ENCODE results near the gene SORCS2.

Gene SORCS2

DNA sequence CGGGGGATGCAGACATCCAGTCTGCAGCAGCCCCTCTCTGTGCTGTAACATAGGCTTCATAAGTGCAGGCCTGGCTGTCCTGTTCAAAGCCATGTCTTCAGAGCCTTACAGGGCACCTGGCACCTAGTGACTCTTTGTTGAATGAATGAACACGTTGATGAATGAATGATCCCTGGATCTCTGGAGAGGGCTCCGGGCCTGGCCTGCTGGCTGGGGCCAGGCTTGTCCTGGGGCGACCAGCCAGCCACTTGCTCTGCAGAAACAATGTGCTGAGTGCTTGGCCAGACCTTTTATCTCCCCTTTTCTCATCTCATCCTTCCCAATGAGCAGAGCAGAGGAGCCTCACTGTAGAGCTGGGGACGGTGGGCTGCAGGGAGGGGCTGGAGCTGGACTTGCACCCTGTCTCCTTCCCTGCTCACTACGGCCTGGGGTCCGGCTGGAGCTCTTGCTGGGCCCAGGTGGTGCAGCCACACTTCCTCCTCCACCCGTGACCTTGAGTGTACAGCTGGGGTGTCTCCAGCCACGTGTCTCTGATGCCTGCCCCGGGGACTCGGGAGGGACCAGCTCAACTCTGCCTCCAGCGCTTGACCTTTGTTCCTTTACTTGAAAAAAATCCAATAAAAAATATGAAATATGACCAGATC is 164.5 kb downstream of the SORCS2 start:
- DNase-seq (ENCODE audit: low read depth) = no peak

- DNase-seq (ENCODE audit: low read depth) = no peak
Measured at GRCh38 chr4:7357323-7357722, 165.0 kb downstream of the SORCS2 start.

- no peak for DNase-seq (ENCODE audit: low read depth)
Measured at GRCh38 chr4:7358100-7358735, 165.9 kb downstream of the SORCS2 start.

- DNase-seq (ENCODE audit: low read depth) = no peak
Measured at GRCh38 chr4:7359400-7360062, 167.2 kb downstream of the SORCS2 start.

GRCh38 chr4:7360806-7361205 is 168.5 kb downstream of the SORCS2 start:
- DNase-seq (ENCODE audit: low read depth) = no peak

DNA sequence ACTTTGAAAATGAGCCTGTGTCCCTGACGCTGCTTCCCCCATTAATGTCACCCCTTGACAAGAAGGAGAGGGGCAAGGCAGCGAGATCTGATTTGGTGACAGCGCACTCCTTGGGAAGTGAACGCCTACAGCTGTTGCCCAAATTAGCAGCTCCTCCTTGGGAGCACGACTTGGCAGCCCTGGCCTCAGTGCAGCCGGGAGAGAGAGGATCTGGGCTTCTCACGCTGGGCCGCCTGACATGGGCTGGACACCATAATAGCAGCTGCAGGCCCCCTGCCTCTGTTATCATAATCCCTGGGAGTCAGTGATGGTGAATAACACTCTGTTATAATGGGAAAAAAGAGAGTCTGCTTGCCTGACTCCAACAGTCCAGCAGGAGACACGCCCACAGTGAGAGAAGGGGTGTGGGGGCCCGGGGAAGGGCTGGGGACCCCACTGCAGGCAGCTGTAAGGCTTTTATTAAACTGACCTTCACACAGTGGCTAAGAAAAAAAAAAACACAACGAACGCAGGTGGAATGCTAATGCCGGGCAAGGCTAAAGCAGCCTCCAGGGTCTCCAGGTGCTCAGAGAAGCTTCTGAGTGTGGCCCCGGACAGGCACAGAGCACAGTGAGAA is 169.1 kb downstream of the SORCS2 start:
- no peak for DNase-seq (ENCODE audit: low read depth)

- DNase-seq (ENCODE audit: low read depth) = no peak
Measured at GRCh38 chr4:7362341-7362740, 170.0 kb downstream of the SORCS2 start.

GRCh38 chr4:7362862-7363430 is 170.6 kb downstream of the SORCS2 start:
- DNase-seq (ENCODE audit: low read depth) = no peak

GRCh38 chr4:7364979-7365378 is 172.6 kb downstream of the SORCS2 start:
- DNase-seq (ENCODE audit: low read depth) = no peak

GRCh38 chr4:7365462-7366179 is 173.3 kb downstream of the SORCS2 start:
- DNase-seq (ENCODE audit: low read depth) = no peak

DNA sequence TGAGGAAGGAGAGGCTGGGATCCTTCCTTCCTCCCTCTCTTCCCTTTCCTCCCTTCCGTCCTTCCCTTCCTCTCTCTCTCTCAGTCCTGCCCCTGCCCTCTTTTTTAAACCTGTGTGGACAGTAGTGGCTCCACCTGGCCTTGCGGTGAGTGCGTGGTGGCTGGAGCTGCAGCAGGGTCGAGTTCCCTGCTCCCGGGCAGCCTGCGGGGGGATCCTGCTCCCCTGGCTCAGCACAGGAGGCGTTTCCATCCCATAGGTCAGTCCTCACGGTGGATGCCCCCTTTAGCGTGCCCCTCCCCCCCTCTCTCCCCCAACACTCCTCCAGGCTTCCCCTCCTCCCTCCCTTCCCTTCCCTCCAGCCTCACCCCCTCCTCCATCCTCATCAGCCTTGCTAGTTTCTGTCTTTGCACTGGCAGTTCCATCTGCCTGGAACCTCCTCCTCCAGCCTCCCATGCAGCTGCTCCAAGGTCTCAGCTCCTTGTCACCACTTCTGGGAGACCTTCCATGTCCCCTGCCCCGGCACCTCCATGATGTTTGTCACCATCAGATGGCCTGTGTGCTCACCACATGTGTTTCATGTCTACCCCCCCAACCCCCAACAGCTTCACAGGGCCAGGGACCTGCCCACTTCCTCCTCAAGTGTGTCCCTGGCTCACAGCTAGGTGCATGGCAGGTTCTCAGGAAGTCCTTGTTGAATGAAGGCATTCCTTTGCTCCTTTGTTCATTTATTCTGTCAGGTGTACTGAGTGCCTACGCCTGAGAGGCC is 174.0 kb downstream of the SORCS2 start:
- no peak for DNase-seq (ENCODE audit: low read depth)

GRCh38 chr4:7366954-7367353 is 174.6 kb downstream of the SORCS2 start:
- no peak for DNase-seq (ENCODE audit: low read depth)

GRCh38 chr4:7367406-7367805 is 175.1 kb downstream of the SORCS2 start:
- no peak for DNase-seq (ENCODE audit: low read depth)

GRCh38 chr4:7367864-7368277 is 175.5 kb downstream of the SORCS2 start:
- DNase-seq (ENCODE audit: low read depth) = no peak

DNA sequence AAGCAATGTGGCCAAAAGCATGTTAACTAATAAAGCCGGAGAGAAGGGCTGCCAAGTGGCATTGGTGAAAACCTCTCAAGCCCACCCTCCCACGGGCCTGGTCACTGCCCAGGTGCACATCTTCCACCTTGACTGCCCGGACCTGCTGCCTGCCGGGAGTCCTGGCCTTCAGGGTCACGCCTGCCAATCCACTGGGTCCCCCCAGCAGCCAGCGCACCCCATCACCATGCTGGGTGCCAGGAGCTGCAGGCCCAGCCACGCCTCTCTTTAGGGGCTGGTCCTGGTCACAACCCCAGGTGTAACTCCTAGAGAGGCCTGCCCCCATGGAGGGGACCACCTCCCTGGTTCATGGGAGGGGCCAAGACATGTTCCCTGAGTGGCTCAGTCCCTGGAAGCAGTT is 176.0 kb downstream of the SORCS2 start:
- no peak for DNase-seq (ENCODE audit: low read depth)

GRCh38 chr4:7369511-7369910 is 177.2 kb downstream of the SORCS2 start:
- DNase-seq (ENCODE audit: low read depth) = no peak

GRCh38 chr4:7370038-7370437 is 177.7 kb downstream of the SORCS2 start:
- DNase-seq (ENCODE audit: low read depth) = no peak

DNA sequence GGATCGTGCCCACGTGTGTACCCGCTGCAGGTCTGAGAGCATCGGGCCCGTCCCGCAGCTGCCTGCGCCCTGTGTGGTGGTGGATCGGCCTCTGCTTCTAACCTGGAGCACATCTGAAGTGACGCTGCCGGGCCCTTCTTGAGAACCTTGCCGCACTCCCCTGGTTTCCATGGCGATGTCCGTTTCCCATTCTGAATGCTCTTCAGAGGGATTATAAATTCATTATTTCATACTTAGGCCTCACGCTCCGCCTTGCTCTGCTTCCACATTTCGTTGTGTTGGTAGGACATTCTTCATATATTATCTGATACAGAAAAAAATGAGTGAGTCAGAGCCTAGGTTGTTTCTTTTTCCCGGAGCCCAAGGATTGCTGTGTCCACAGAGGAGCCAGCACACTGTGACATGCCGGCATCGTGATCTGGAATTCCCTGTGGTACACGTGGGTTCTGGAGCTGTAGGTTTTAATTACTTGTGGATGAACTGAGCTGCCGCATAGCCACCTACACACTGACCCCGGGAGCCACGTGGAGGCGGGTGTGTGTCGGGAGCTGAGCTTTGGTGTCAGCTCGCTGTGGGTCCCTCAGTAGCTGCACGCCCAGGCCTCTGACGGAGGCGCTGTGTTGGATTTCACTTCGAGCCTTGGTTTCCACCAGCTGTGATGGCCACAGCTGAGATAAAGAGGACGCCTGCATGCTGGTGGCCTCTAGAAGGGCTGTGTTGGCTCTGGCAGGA is 179.0 kb downstream of the SORCS2 start:
- DNase-seq (ENCODE audit: low read depth) = no peak

- DNase-seq (ENCODE audit: low read depth) = no peak
Measured at GRCh38 chr4:7372673-7373072, 180.3 kb downstream of the SORCS2 start.

- no peak for DNase-seq (ENCODE audit: low read depth)
Measured at GRCh38 chr4:7374571-7374970, 182.2 kb downstream of the SORCS2 start.

GRCh38 chr4:7375427-7375826 is 183.1 kb downstream of the SORCS2 start:
- DNase-seq (ENCODE audit: low read depth) = no peak
